ENCODE data around the gene RARRES2. TPM values are rescaled to one million over a fixed set of nuclear protein-coding genes. Genes with fewer than 3 reads are reported as not detected.
"Not testable (repeated sequence)": the region's sequence is repeated elsewhere in the genome, so short reads cannot be mapped to it uniquely, and the experiment has no call there.

Gene RARRES2
- 19.0 and 20.2 TPM in 2 replicates for total RNA-seq
- long read RNA-seq, partial matches to known transcripts = 1 of 1 reads
- long read RNA-seq, other reads (novel, unspliced or antisense) = 0 of 1 reads

DNA sequence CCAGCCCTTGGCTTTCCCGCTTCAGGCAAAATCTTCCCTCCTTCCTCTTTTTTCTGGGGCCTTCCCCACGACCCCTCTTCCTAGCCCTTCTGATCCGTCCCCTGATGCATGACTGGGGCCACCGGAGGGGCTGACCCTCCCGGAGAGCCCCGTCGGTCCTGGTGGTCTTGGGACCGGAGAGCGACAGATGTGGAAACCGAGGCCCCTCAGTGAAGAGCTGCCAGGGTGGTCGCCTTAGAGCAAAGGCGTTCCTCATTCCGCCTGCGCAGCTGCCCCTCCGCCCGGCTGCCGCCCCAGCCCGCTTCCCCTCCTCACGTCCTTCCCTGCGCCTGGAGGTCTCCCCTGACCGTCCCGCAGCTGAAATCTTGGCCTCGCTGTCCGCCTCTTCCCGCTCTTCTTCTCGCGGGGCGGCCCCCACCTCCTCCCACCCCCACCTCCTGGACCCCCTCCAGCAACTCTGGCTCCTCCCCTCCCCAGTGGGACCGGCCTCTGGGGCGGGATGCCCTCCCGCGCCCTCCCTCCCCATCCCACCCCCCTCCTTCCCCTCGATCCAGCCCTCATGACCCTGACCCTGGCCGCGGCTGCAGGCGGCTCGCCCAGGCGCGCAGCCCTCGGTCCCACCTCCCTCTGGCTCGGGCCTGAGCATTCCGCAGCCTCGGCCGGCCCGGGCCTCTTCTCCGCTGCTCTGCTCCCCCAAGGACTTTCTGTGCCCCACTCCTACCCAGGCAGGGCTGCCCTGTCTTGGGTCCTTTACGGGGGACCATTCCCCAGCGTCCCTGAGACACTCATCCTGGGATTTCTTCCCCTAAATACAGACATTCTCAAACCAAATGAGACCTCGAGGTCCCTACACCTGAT lies at the start of gene RARRES2:
TSS of gene RARRES2 (minus strand) at position 367 of the 858 bp plus-strand sequence. CDS start 1,020 bp downstream, outside the sequence.
- no peaks in the 10 kb centered on the region for H3K36me3 Mint-ChIP-seq (ENCODE audit: insufficient read depth)
- no peak within 1 kb of the TSS for H3K27ac Mint-ChIP-seq
- no peaks in the 10 kb centered on the region for H3K9me3 Mint-ChIP-seq (ENCODE audit: low read depth)
- no peak for DNase-seq (ENCODE audit: low spot score, unreplicated experiment)
- TF ChIP-seq, protein P1, sequence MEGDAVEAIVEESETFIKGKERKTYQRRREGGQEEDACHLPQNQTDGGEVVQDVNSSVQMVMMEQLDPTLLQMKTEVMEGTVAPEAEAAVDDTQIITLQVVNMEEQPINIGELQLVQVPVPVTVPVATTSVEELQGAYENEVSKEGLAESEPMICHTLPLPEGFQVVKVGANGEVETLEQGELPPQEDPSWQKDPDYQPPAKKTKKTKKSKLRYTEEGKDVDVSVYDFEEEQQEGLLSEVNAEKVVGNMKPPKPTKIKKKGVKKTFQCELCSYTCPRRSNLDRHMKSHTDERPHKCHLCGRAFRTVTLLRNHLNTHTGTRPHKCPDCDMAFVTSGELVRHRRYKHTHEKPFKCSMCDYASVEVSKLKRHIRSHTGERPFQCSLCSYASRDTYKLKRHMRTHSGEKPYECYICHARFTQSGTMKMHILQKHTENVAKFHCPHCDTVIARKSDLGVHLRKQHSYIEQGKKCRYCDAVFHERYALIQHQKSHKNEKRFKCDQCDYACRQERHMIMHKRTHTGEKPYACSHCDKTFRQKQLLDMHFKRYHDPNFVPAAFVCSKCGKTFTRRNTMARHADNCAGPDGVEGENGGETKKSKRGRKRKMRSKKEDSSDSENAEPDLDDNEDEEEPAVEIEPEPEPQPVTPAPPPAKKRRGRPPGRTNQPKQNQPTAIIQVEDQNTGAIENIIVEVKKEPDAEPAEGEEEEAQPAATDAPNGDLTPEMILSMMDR (IDR thresholded peaks at IDR 0.05; ENCODE audit: unreplicated experiment) = no peak
- H3K27me3 Mint-ChIP-seq = peaks cover 46% of the 10 kb centered on the region
- peak within 1 kb of the TSS; percentile 61 for H3K4me3 Mint-ChIP-seq (ENCODE audit: low read depth)
- peaks cover 12% of the 10 kb centered on the region for H3K4me1 Mint-ChIP-seq (ENCODE audit: low read depth)

DNA sequence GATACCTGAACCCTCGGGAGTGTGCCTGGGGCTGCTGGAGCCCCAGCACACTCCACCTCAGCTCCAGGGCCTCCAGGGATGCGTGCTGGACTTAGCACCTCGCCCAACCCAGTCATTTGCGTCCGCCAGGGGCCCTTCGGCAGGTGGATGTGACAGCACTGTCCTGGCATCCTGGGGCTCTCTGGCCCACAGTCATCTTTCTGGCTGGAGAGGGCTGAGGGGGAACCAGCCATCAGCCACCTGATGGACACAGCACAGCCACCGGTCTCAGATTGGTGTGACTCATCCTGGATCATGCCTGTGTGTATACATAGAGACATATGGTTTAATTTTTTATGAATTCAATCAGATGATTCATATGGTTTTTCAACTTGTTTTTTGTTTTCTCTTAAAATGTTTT lies 48.8 kb upstream of the RARRES2 start:
- no peak for DNase-seq (ENCODE audit: low spot score, unreplicated experiment)
- Mint-ChIP-seq H3K36me3 (ENCODE audit: insufficient read depth) (peaks cover 7% of the 10 kb centered on the region), H3K27ac (no peak overlapping the region), H3K4me1 (ENCODE audit: low read depth) (peaks cover 10% of the 10 kb centered on the region), H3K27me3 (no peaks in the 10 kb centered on the region), H3K9me3 (ENCODE audit: low read depth) (no peaks in the 10 kb centered on the region), H3K4me3 (ENCODE audit: low read depth) (no peak overlapping the region)
- TF ChIP-seq, protein P1 (IDR thresholded peaks at IDR 0.05; ENCODE audit: unreplicated experiment) = no peak

DNA sequence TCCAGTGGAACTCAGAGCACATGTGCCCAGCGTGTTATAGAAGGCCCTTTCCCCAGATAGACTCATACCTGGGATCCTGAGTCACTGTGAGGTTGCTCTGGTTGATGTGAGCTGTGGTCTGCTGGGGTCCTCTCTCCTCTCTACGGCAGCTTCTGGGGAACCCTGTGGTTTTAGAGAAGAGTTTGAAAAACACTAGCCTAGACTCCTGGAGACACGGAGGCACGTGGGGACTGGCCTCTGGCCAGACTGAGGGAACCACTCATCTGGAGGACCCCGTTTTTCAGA lies 48.0 kb upstream of the RARRES2 start:
- peak overlapping the region; percentile 2 for H3K27ac Mint-ChIP-seq
- peaks cover 7% of the 10 kb centered on the region for H3K36me3 Mint-ChIP-seq (ENCODE audit: insufficient read depth)
- peaks cover 15% of the 10 kb centered on the region for H3K4me1 Mint-ChIP-seq (ENCODE audit: low read depth)
- H3K9me3 Mint-ChIP-seq (ENCODE audit: low read depth) = no peaks in the 10 kb centered on the region
- TF ChIP-seq, protein P1 (IDR thresholded peaks at IDR 0.05; ENCODE audit: unreplicated experiment) = no peak
- no peak for DNase-seq (ENCODE audit: low spot score, unreplicated experiment)
- no peak overlapping the region for H3K4me3 Mint-ChIP-seq (ENCODE audit: low read depth)
- H3K27me3 Mint-ChIP-seq = no peaks in the 10 kb centered on the region

DNA sequence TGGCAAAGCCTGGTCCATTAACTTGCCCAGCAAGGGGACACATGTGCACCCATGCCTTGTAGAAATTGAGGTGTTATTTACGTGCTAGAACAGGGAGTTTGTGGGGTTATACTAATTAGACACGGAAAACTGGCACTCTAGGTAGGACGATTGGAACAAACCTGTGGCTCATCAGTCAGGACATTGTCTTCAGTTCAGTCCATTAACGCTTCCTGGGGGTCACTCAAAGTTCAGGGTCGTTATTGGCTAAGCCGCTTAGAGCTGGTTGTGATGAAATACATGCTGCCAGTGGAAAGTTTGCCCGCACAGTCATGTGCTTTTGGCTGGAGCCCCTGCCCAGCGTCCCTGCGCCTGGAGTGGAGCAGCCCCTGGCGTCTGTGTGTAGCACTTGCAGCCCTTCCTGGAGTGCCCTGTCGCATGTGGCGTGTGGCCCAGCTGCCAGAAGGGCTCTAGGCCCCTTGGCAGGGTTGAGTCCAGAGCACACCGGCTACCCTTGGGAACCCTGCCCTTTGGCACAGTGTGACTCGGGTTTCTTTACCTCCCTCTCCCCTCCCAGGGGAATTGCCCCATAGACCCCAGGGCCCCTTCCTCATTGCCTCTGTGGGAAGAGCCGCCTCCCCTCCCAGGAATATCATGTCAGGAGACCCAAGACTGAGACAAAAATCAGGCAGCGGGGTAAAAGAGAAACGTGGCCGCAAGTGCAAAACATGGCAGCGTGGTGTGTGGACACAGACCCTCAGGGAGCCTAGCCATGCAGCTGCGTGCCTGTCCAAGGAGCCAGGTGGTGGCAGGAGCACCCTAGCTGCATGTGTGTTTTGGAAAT lies 47.5 kb upstream of the RARRES2 start:
- Mint-ChIP-seq H3K4me1 (ENCODE audit: low read depth) (peaks cover 20% of the 10 kb centered on the region), H3K27ac (peak overlapping the region; percentile 2), H3K36me3 (ENCODE audit: insufficient read depth) (peaks cover 7% of the 10 kb centered on the region), H3K27me3 (no peaks in the 10 kb centered on the region), H3K9me3 (ENCODE audit: low read depth) (no peaks in the 10 kb centered on the region), H3K4me3 (ENCODE audit: low read depth) (no peak overlapping the region)
- no peak for DNase-seq (ENCODE audit: low spot score, unreplicated experiment)
- TF ChIP-seq, protein P1 (IDR thresholded peaks at IDR 0.05; ENCODE audit: unreplicated experiment) = peak; percentile 53

DNA sequence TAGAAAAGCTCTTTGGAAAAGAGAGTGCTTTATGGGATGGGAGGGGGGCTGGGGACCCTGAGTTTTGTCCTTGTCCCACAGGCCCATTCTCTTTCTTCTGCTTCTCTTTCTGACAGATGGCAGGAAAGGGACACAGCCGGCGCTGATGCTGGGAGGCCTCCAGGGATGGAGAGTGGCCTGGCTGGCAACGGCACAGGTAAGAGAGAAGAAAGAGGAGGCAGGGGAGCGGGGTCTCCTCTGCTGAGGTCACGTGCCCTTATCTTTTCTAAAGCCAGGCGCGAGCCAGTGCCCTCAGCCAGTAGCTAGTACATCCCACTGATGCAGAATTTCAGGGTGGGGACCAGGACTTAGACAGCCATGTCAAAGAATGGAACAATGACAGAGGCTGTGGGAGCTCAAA lies 46.9 kb upstream of the RARRES2 start:
- Mint-ChIP-seq H3K27ac (no peak overlapping the region), H3K36me3 (ENCODE audit: insufficient read depth) (peaks cover 7% of the 10 kb centered on the region)

DNA sequence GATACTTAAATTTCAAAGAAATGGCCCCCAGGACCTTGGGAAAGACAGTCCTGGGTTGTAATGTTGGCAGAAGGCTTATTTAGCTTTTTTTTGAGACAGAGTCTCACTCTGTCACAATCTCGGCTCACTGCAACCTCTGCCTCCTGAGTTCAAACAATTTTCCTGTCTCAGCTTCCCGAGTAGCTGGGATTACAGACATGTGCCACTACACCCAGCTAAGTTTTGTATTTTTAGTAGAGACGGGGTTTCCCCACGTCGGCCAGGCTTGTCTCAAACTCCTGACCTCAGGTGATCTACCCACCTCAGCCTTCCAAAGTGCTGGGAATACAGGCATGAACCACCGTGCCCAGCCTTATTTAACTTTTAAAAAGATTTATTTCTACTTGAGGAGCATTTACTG lies 44.5 kb upstream of the RARRES2 start:
- H3K9me3 Mint-ChIP-seq (ENCODE audit: low read depth); H3K4me3 Mint-ChIP-seq (ENCODE audit: low read depth); H3K36me3 Mint-ChIP-seq (ENCODE audit: insufficient read depth); H3K27me3 Mint-ChIP-seq; H3K27ac Mint-ChIP-seq; DNase-seq (ENCODE audit: low spot score, unreplicated experiment): not testable (repeated sequence)
- H3K4me1 Mint-ChIP-seq (ENCODE audit: low read depth) = peaks cover 44% of the 10 kb centered on the region

More for the DNA sequence above, 46.9 kb upstream of the RARRES2 start:
- Mint-ChIP-seq H3K4me1 (ENCODE audit: low read depth) (peaks cover 27% of the 10 kb centered on the region), H3K9me3 (ENCODE audit: low read depth) (no peaks in the 10 kb centered on the region), H3K4me3 (ENCODE audit: low read depth) (no peak overlapping the region), H3K27me3 (no peaks in the 10 kb centered on the region)
- no peak for DNase-seq (ENCODE audit: low spot score, unreplicated experiment)
- TF ChIP-seq, protein P1 (IDR thresholded peaks at IDR 0.05; ENCODE audit: unreplicated experiment) = no peak
